GM13976 (cell line): ENCODE results near the gene LGR6.

Source experiments
- DNase-seq: peaks from one replicate; pipeline ENCODE4 v3.0.0; 2012; ENCODE audit warnings: low spot score
- CTCF ChIP-seq: IDR thresholded peaks from 2 replicates; pipeline ENCODE4 v1.5.1; 2012; ENCODE audit warnings: borderline replicate concordance, mild to moderate bottlenecking; ENCODE audit not compliant: insufficient read depth; ENCODE audit errors: extremely low read depth, missing control alignments, control extremely low read depth
- in situ Hi-C: fragments of 300-500 bp; cut with MboI; formaldehyde crosslinking; loops from one replicate; pipeline ENCODE4 v1.12.0; 2022; ENCODE audit warnings: low sequenced_read_pairs, mixed read lengths, inconsistent platforms; ENCODE audit not compliant: unreplicated experiment

Gene LGR6

DNA sequence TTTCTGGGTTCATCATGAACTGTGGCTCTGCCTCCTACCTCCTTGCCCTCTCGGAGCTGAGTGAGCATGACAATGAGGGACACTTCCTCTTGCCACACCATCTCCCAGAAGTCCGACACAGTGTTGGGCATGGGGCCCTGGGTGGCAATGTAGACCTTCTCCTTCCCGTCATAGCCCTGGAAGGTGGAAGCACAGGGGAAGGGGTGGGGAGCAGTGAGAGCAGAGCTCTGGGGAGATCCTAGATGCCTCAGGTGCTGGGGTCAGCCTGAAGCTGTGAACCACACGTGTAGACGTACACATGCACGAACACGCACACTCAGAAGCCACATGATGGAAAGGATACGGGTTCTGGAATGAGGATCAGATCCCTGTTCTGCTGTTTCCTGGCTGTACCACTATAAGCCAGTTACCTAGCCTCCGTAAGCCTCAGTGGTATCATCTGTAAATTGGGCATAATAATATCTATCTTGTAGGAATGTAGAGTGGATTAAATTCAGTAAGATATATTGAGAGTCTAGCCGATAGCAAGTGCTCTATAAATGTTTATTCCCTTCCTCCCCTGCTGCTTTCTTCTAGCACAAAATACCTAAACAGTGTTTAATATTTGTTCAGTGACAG is 39.3 kb upstream of the LGR6 start:
- no peak for TF ChIP-seq CTCF
- DNase-seq = no peak
- in situ Hi-C loops = no loop called here

- no peak for DNase-seq
- peak; percentile 48 for TF ChIP-seq CTCF
- in situ Hi-C loops = no loop called here
Measured at GRCh38 chr1:202154766-202155477, 38.7 kb upstream of the LGR6 start.

GRCh38 chr1:202155478-202156021 is 38.0 kb upstream of the LGR6 start:
- in situ Hi-C loops = no loop called here
- no peak for TF ChIP-seq CTCF
- no peak for DNase-seq

GRCh38 chr1:202156590-202156989 is 37.0 kb upstream of the LGR6 start:
- TF ChIP-seq CTCF = no peak
- in situ Hi-C loops = no loop called here
- DNase-seq = no peak

DNA sequence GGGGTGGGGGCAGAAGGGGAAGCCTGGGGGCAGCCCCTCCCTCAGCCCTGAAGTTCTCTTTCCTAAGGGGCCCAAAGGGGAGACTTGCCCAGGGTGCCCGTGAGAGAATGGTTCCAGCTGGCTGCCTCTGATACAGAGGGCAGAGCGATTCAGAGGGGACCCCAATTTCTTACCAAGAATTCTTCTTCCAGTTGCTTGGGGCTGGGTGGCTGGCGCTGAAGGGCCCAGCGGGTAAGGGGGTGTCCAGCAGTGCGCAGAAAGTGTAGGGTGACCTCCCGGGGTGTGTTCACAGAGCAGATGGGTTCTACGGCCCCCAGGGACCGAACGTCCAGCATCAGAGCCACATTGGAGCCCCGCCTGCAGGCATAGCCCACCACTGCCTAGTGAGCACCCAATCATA is 35.7 kb upstream of the LGR6 start:
- DNase-seq = no peak
- no peak for TF ChIP-seq CTCF
- in situ Hi-C loops = no loop called here

DNA sequence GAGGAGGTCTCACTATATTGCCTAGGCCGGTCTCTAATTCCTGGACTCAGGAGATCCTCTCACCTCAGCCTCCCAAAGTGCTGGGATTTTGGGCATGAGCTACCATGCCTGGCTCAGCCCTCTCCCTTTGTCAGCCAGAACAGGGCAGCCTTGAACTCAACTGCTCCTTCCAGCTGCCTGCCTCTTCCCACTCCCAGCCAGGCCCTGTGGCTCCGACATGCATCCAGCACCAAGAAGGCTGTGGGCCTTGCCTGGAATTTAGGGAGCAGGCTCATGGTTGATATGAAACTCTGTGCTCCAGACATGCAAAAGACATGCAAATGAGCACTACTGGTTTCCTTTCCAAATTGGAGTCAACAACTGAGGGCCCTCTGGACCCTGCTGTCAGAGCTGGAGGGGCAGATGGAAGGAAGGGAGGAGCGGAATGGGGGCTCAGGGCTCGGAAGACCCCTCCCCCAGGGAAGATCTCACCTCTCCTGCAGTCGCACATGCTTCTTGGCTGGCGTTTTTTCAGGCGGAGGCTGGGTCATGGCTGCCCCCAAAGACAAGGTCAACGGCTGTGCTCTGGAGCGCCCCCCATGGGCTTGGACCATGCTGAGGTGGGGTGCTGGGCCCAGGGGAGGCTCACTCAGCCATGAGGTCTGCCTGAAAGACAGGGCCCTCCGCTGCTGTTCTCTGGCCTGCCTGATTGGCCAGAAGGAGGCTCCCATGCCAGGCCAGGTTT is 34.6 kb upstream of the LGR6 start:
- TF ChIP-seq CTCF = peak; percentile 57
- DNase-seq = peak; percentile 68
- in situ Hi-C loops = no loop called here
